GM21447 (cell line): ENCODE results near the gene ABHD16B.
"Not testable (repeated sequence)": the region's sequence is repeated elsewhere in the genome, so short reads cannot be mapped to it uniquely, and the experiment has no call there.

Source experiments
- ATAC-seq: cut with Tn5 transposase; IDR thresholded peaks from one replicate; pipeline ENCODE4 v1.9.1; 2021; ENCODE audit not compliant: unreplicated experiment

ABHD16B gene

GRCh38 chr20:63877755-63878470, 16.6 kb downstream of the ABHD16B start:
- ATAC-seq, result no peak

DNA sequence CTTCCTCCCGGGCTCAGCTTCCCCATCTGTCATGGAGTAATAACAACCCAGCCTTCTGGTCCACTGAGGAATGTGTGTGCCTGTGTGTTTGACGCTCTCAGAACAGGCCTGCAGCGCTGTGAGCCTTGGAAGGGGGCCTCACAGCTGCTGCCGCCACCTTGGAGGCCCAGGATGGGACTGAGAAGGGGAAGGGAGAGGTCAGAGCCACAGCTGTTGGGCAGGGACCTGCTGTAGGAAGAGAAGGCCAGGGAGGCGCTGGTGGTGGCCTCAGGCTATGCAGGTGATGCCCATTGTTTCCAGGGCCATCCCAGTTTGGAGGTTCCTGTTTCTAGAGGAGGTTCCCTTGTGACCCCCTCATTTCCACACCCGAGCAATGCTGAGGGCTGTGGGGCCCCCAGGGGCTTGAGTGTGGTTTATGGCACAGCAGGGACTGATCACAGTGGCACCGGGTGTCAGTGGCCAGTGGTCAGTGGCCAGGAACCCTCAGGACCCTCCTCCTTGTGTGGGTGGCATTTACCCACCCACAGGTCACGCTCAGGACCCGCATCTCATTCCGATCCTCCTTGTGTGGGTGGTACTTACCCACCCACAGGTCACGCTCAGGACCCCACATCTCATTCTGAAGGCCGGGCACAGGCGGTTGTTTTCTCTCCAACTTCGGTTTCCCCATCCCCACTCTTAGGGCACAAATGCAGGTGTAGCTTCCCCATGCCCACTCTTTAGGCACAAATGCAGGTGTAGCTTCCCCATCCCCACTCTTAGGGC, 17.8 kb downstream of the ABHD16B start:
- no peak for ATAC-seq

DNA sequence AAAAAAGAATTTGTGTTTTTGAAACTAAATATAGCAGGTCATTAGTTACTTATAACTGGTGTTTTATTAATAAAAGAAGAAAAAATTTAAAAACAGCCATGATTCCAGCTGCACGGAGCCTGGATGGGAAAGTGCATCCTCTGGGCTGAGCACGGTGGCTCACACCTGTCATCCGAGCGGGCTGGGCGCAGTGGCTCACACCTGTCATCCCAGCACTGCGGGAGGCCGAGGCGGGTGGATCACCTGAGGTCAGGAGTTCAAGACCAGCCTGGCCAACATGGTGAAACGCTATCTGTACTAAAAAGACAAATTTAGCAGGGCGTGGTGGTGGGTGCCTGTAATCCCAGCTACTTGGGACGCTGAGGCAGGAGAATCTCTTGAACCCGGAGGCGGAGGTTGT, 19.6 kb downstream of the ABHD16B start:
- ATAC-seq, result not testable (repeated sequence)

DNA sequence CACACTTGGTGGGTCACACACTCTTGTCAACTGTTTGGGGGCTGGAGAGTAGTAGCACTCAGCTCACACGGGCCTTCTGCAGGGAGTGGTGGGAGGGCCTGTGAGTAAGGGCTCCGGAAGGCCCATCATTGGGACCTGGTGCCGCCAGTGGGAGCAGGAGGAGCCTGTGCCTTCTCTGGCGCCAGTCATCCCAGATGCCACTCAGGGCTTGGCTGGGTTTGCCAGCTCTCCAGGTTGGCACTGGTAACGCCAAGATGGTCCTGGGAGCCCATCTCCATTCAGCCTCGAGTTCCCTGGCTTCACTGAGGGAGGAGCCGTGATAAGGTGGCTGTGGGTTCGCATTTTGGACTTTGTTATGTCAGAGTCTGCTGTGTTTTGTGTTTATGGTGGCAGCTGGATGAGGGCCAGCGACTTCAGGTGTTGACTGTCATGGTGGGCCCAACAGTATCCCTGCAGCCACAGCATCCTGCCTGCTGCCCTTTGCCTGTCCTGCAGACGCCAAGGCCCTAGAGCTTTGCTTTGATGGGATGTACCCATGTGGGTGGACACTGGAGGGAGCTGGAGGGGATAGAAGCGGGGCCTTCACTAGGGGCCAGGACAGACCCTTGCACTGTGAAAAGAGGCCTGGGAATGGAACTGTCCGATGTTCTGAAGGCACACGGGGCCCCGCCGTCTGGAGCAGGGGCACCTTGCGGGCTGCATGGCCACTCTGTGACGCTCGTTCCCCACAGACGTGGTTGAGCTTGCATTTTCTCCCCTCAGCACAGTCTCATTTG, 20.3 kb downstream of the ABHD16B start:
- no peak for ATAC-seq

DNA sequence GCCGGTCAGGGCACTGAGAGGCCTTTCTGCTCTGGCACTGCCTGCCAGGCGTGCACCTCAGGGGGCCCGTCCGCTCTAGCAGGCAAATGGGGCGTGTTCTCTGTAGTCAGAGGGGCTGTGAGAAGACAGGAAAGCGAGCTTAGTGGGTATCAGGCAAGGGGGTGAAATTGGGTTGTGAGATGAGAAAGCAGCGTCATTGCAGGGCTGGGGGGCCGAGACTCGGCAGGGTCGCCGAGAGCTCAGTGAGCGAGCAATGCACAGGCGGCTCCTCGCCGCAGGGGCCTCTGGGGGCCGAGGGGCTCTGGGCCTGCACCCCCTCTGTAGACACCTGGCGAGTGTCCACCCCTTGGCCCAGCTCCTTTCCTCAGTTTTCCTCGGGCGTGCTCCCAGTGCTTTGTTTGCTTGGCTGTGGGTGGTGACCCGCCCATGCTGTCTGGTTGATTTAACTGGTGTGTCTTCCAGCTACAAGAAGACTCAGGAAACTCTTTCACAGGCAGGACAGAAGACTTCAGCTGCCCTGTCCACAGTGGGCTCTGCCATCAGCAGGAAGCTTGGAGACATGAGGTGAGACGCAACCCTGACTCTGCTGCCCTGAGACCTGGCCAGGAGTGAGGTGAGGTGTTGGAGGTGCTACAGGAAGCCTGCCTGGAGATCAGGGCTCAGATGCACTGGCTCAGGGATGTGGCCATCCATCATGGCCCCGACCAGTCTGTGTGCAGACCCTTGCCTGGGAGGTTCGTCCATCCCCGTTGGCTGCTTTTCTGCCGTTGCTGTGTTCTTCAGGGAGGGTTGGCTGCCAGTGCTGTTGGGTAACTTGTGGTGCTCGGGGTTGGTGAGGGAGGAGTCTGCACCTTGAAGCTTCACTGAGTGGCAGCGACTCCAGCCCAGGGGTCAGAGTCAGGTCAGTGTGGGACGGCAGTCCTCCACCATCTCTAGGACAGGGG, 21.2 kb downstream of the ABHD16B start:
- ATAC-seq, result no peak

DNA sequence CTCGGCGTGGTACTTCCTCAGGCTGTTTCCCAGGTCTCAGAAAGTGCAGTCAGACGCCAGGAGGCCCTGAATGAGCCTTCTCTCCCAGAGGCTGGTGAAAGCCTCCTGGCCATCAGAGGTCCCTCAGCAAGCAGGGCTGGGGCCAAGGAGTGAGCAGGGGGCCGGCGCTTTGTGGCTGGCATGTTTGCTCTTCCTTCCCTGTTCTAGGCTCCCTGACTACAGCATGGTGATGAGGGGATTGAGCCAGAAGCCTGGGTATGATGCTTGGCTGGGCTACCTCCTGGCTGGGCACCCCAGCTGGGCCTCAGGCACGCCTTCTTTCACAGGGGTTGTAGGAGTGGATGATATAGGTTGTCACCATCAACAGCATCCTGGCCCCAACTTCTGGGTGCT, 21.9 kb downstream of the ABHD16B start:
- no peak for ATAC-seq

- no peak for ATAC-seq
These were observed 23.4 kb downstream of the ABHD16B start for GRCh38 chr20:63884506-63885263.

GRCh38 chr20:63885264-63886053, 24.2 kb downstream of the ABHD16B start:
- ATAC-seq, result no peak

DNA sequence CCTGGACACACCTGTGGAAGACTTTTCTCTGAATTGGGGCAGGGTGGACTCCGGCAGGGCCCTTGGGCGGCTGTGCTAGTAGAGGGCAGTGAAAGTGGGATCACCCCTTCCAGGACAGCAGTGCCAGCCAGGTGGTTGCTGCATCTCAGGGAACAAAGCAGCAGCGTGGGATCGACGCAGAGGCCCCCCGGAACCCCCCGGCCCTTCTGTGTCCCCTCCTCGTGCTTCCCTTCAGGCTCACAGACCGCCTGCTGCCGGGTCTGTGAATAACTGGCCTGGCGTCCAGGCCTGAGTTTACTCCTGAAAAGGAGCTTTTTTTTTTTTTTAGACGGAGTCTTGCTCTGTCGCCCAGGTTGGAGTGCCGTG, 24.7 kb downstream of the ABHD16B start:
- ATAC-seq, result no peak

GRCh38 chr20:63886921-63887320, 25.6 kb downstream of the ABHD16B start:
- ATAC-seq, result no peak

DNA sequence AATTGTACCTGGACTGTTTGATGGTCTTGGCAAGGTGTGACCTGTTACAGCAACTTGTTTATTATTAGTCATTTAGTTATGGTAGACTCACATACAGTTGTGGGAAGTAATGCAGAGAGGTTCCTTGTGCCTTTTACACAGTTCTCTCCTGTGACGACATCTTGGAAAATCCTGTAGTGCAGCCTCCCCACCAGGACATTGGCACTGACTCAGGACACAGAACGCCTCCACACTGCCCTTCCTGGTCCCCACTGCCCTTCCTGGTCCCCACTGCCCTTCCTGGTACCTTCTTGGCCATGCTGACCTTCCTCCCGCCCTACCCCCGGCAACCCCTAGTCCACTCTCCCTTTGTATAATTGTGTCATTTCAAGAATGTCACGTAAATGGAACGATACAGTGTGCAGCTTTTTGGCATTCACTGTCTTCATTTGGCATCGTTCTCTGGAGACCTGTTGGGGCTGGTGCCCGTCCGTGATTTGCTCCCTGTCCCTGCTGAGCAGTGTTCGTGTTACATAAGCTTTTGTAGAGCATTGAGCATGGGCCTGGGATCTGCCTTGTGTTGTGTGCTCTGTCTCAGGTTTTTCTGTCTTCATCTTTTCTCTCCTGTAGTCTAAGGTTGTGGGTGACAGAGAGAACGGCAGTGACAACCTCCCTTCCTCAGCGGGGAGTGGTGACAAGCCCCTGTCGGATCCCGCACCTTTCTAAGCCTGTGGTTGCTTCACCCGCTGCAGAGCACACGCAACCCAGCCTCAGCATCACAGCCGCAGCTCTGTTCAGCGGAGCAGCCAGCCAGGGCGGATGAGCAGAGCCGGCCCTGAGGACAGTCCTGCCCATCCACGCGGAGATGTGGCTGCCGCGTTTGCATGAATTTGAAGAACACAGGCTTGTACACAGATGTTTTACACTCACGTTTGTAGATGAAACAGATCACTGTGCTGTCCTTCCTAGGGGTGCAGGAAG, 28.2 kb downstream of the ABHD16B start:
- no peak for ATAC-seq

DNA sequence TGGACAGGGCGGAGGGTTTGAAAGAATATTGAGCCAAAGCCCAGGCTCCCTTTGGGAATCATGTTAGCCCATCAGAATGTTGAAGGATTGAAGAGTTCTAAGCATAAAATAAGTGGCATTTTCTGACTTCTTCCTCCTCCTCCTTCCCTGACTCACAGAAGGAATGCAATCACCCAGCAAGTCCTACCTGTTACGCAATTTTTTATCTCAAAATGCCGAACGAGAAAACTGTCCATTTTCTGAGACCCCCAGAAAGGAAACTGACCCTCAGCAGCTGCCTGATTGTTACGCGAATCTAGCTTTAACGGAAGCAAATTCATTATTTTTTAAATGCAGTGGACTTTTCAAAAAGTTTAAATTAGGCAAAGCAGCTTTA, 28.9 kb downstream of the ABHD16B start:
- no peak for ATAC-seq

DNA sequence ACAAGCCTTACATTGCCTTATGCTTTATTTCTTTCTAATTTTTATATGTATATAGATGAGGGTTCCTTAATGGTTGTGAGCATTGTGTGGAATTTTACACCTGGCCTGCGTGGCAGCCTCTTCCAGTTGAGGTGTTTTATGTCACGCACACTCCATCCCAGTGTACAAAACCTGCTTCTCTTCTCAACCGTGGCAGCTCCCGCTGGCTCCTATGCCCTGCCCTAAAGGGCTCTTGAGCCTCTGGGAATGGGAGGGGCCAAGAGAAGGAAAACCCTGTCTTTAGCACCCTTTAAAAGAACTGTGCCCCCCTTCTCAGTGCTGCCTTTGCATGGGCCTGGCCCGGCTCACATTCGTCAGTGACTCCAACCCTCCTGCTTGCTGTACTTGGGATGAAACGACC, 29.3 kb downstream of the ABHD16B start:
- no peak for ATAC-seq

DNA sequence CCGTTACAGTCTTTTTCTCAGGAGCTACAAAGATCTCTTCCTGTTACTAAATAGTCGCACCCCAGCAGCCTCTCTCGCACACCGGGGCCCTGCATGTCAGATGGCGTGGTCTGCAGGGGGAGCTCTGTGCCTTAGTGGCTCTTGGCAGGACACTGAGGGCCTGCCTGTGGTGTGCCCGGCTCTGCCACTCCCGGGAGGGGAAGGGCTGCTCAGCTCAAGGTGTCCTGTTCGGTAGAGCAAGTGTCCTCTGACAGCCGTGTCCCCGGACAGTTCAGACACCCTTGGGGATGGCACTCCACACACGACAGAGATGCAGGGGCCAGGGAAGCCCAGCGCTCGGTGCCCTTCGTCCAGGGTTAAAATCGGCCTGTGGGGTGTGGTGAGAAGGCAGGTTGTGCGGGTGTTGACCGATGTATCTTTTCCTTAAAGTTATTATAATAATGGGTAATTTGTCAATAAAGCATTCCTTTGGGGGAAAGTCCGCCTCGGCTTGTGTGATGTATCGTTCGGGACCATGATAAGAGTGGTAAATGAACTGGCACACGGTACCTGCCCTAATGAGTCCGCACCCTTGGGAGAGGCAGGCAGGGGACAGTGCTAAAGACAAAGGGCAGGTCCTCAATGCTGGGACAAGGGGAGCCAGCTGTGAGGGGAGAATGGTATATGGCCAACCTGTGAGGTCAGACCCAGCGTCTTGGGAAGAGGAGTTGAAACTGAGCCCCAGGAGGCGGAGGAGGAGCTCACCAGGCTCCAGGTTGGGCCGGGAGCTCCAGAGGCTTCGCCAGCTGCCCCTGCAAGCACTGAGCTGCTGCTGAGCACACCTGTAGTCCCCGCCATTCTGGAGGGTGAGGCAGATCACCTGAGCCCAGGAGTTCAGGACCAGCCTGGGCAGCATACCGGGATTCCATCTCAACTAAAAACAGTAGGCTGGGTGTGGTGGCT, 30.0 kb downstream of the ABHD16B start:
- ATAC-seq, result no peak

DNA sequence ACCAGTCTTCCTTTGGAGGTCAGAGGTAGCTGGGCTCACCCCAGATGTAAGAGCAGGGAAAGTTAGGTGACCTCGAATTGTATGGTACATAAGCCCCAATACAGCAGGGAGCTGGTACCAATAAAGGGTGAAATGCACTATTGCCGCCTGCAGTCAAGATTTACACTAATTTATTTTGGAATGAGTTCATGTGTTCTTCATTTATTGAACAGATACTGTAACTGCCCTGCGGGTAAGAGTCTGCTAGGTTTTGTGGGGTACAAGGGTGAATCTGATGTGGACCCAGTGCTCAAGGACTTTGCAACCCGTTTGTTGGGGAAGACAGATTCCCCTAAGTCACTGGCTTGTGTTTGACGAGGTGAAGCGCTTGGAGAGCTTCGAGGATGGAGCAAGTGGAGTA, 31.1 kb downstream of the ABHD16B start:
- no peak for ATAC-seq

- no peak for ATAC-seq
These were observed 32.7 kb downstream of the ABHD16B start for GRCh38 chr20:63893999-63894357.
